ENCODE results near the gene ELOVL5.
"Not testable (repeated sequence)": the region's sequence is repeated elsewhere in the genome, so short reads cannot be mapped to it uniquely, and the experiment has no call there.

The ELOVL5 gene

GRCh38 chr6:53309059-53309900 is 39.5 kb downstream of the ELOVL5 start:
- Histone ChIP-seq H3K4me2 (ENCODE audit: low read length) (peak overlapping the region; percentile 21), H3K9me3 (ENCODE audit: insufficient read depth, low read length) (no peaks in the 10 kb centered on the region), H3K4me3 (ENCODE audit: low read length) (no peak overlapping the region), H4K20me1 (ENCODE audit: insufficient read depth, low read length) (peaks cover 73% of the 10 kb centered on the region), H3K27ac (ENCODE audit: low read length) (no peak overlapping the region), H3K9ac (ENCODE audit: low read length) (no peak overlapping the region), H3K36me3 (replicated peaks; ENCODE audit: low read depth, low read length) (peaks cover 5% of the 10 kb centered on the region), H3K4me1 (ENCODE audit: low read length) (peaks cover 40% of the 10 kb centered on the region), H3K27me3 (ENCODE audit: low read depth, low read length) (no peaks in the 10 kb centered on the region), H3K79me2 (ENCODE audit: low read length) (peaks cover 81% of the 10 kb centered on the region), H2AFZ (ENCODE audit: low read depth, low read length) (no peak overlapping the region)
- TF ChIP-seq CTCF (IDR thresholded peaks at IDR 0.05; ENCODE audit: low read depth, low read length) (no peak), EZH2phosphoT487 (IDR thresholded peaks at IDR 0.05; ENCODE audit: low read depth) (no peak)

DNA sequence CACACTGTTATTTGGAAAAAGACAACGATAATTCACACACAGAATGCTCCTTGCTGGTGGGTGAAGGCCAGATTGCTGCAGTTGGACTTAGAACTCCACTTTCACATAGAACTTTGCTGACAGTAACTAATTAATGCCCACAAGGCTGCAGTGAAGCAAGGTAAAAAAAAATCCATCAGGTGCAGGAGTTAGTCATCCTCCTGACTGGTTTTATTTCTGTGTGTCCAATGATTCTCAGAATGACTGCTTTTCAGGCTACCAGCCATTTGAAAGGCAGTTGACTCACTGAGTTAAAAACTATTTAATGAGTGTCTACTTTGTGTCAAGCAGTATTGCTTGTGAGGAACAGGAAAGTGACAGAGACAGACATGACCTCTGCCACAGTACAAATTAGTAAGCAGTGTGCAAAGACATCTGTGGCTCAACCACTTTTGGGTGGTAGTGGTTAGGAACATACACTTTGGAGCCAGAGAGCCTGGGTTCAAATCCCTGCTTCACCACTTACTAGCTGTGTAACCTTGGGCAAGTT is 41.9 kb downstream of the ELOVL5 start:
- Histone ChIP-seq H2AFZ (ENCODE audit: low read depth, low read length) (no peak overlapping the region), H3K27ac (ENCODE audit: low read length) (peak overlapping the region; percentile 1; the same call in 1 of the 2 replicates), H3K9ac (ENCODE audit: low read length) (no peak overlapping the region), H3K4me3 (ENCODE audit: low read length) (no peak overlapping the region), H4K20me1 (ENCODE audit: insufficient read depth, low read length) (peaks cover 75% of the 10 kb centered on the region), H3K36me3 (replicated peaks; ENCODE audit: low read depth, low read length) (peaks cover 3% of the 10 kb centered on the region), H3K27me3 (ENCODE audit: low read depth, low read length) (no peaks in the 10 kb centered on the region), H3K9me3 (ENCODE audit: insufficient read depth, low read length) (no peaks in the 10 kb centered on the region), H3K4me1 (ENCODE audit: low read length) (peaks cover 40% of the 10 kb centered on the region), H3K4me2 (ENCODE audit: low read length) (peak overlapping the region; percentile 10), H3K79me2 (ENCODE audit: low read length) (peaks cover 78% of the 10 kb centered on the region)
- TF ChIP-seq EZH2phosphoT487 (IDR thresholded peaks at IDR 0.05; ENCODE audit: low read depth), result no peak
- no peak for TF ChIP-seq CTCF (IDR thresholded peaks at IDR 0.05; ENCODE audit: low read depth, low read length)

- not testable (repeated sequence) for H2AFZ ChIP-seq (ENCODE audit: low read depth, low read length); H3K27me3 ChIP-seq (ENCODE audit: low read depth, low read length); H3K9ac ChIP-seq (ENCODE audit: low read length); H3K9me3 ChIP-seq (ENCODE audit: insufficient read depth, low read length); H3K36me3 ChIP-seq (replicated peaks; ENCODE audit: low read depth, low read length); H3K4me3 ChIP-seq (ENCODE audit: low read length)
- Histone ChIP-seq H3K4me1 (ENCODE audit: low read length) (peaks cover 40% of the 10 kb centered on the region), H3K4me2 (ENCODE audit: low read length) (peak overlapping the region; percentile 10), H3K27ac (ENCODE audit: low read length) (0 out of 2 replicates have a peak overlapping the region, but pooled peaks have one; percentile 1), H4K20me1 (ENCODE audit: insufficient read depth, low read length) (peaks cover 72% of the 10 kb centered on the region), H3K79me2 (ENCODE audit: low read length) (peaks cover 78% of the 10 kb centered on the region)
These were observed 42.5 kb downstream of the ELOVL5 start for GRCh38 chr6:53306217-53306616.

GRCh38 chr6:53305506-53306005 is 43.2 kb downstream of the ELOVL5 start:
- H3K27ac ChIP-seq (ENCODE audit: low read length), result not testable (repeated sequence)

DNA sequence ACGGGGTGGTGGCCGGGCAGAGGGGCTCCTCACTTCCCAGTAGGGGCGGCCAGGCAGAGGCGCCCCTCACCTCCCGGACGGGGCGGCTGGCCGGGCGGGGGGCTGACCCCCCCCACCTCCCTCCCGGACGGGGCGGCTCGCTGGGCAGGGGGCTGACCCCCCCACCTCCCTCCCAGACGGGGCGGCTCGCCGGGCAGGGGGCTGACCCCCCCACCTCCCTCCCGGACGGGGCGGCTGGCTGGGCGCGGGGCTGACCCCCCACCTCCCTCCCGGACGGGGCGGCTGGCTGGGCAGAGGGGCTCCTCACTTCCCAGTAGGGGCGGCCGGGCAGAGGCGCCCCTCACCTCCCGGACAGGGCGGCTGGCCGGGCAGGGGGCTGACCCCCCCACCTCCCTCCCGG is 43.8 kb downstream of the ELOVL5 start:
- H3K4me1 ChIP-seq (ENCODE audit: low read length), result peaks cover 31% of the 10 kb centered on the region
- peaks cover 72% of the 10 kb centered on the region for H4K20me1 ChIP-seq (ENCODE audit: insufficient read depth, low read length)
- H3K27me3 ChIP-seq (ENCODE audit: low read depth, low read length); H3K4me3 ChIP-seq (ENCODE audit: low read length); H2AFZ ChIP-seq (ENCODE audit: low read depth, low read length); H3K27ac ChIP-seq (ENCODE audit: low read length); H3K36me3 ChIP-seq (replicated peaks; ENCODE audit: low read depth, low read length); H3K9ac ChIP-seq (ENCODE audit: low read length); H3K4me2 ChIP-seq (ENCODE audit: low read length); H3K9me3 ChIP-seq (ENCODE audit: insufficient read depth, low read length): not testable (repeated sequence)
- H3K79me2 ChIP-seq (ENCODE audit: low read length), result peaks cover 78% of the 10 kb centered on the region

More at GRCh38 chr6:53305506-53306005, 43.2 kb downstream of the ELOVL5 start:
- H3K9me3 ChIP-seq (ENCODE audit: insufficient read depth, low read length); H3K4me3 ChIP-seq (ENCODE audit: low read length); H3K9ac ChIP-seq (ENCODE audit: low read length); H3K4me2 ChIP-seq (ENCODE audit: low read length); H3K27me3 ChIP-seq (ENCODE audit: low read depth, low read length); H3K36me3 ChIP-seq (replicated peaks; ENCODE audit: low read depth, low read length); H2AFZ ChIP-seq (ENCODE audit: low read depth, low read length): not testable (repeated sequence)
- Histone ChIP-seq H3K79me2 (ENCODE audit: low read length) (peaks cover 78% of the 10 kb centered on the region), H3K4me1 (ENCODE audit: low read length) (peaks cover 37% of the 10 kb centered on the region), H4K20me1 (ENCODE audit: insufficient read depth, low read length) (peaks cover 72% of the 10 kb centered on the region)

Data from OCI-LY3 (cell line).